GM13977 (cell line): Measurements from ENCODE around the gene MMP21.

Experiments
- DNase-seq: peaks from one replicate; pipeline ENCODE4 v3.0.0; 2012; ENCODE audit warnings: low spot score
- CTCF ChIP-seq: IDR thresholded peaks from 2 replicates; pipeline ENCODE4 v1.5.1; 2012; ENCODE audit warnings: mild to moderate bottlenecking, control low read depth; ENCODE audit not compliant: insufficient read depth; ENCODE audit errors: extremely low read depth, missing control alignments
- in situ Hi-C: fragments of 300-500 bp; cut with MboI; formaldehyde crosslinking; loops from one replicate; pipeline ENCODE4 v1.12.0; 2022; ENCODE audit warnings: low sequenced_read_pairs, low pct_unique_long_range_greater_than_20kb, mixed read lengths, inconsistent platforms; ENCODE audit not compliant: unreplicated experiment

Gene MMP21

GRCh38 chr10:125766511-125766910 is 9.1 kb downstream of the MMP21 start:
- no peak for DNase-seq

GRCh38 chr10:125765835-125766234 is 9.8 kb downstream of the MMP21 start:
- no peak for DNase-seq
- no peak for TF ChIP-seq CTCF
- in situ Hi-C loops: no loop called here

More at GRCh38 chr10:125766511-125766910, 9.1 kb downstream of the MMP21 start:
- TF ChIP-seq CTCF: no peak
- in situ Hi-C loops: no loop called here

DNA sequence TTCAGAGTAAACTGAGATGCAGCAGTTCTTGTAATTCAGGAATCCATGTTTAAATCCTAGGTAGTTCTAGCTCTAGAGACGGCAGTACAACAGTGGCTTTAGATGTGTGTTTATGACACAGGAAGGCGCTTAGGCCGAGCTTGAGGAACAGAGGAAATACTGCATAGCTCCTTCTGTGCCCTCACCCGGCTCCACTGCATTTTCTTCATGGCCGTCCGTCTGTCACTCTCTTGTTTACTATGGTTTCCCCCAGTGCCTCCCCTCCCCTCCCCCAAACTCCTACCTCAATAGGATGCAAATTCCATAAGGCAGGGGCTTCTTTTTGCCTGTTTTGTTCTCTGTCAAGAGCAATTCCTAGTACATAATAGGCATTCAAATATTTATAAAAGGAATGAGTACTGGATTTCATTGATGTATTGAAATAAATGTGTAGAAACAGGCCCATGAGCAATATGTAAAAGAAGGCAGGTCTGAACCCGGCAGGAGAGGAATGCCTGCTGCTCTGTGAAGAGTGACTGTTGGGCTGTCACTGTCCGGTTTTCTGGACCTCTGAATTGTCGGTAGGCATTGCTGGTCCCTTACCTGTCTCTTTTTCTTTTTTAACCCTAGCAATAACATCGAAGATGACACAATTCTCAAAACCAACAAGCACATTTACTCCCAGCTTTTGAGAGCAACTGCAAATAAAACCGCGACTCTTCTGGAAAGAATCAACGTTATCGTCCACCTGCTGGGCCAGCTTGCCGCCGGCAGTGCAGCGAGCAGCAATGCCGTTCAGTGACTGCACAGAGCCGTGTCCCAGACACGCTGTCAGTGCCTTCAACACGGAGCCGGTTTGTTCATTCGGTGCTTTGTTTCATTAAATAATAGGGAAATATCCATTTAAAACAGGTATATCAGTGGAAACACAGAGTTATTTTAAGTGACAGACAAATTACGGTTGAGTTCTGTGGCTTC is 12.7 kb downstream of the MMP21 start:
- in situ Hi-C loops: no loop called here
- DNase-seq: no peak
- no peak for TF ChIP-seq CTCF

DNA sequence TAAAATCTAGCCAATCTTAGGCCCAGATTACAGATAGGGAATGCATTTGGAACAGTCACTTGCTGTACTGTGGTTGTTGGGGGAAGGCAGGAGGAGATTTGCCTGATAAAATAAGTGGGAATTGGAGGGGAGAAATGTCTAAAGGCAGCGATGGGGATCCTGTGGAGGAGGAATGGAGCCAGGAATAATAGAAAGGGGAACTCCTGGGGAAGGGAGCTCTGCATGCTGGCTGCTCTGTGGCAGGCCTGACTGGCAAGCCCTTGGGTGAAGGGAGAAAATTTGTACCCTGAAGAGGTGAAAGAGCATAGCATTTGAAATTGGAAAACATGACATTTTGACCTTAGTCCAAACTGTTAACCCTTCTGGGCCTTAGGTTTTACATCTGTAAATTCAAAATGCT is 13.7 kb downstream of the MMP21 start:
- TF ChIP-seq CTCF: no peak
- DNase-seq: no peak
- in situ Hi-C loops: no loop called here

GRCh38 chr10:125757742-125758141 is 17.9 kb downstream of the MMP21 start:
- DNase-seq: no peak
- in situ Hi-C loops: no loop called here
- TF ChIP-seq CTCF: no peak

GRCh38 chr10:125756853-125757487 is 18.7 kb downstream of the MMP21 start:
- no peak for DNase-seq
- in situ Hi-C loops: no loop called here
- no peak for TF ChIP-seq CTCF
